H1 (cell line): ENCODE results near the gene LRPAP1. TPM values are rescaled to one million over a fixed set of nuclear protein-coding genes. Genes with fewer than 3 reads are reported as not detected.

Experiments
- CTCF ChIA-PET: fragments of 300-600 bp; sonication (Branson Sonifier 250); formaldehyde crosslinking; loops from one replicate; lab custom pipeline; 2021; ENCODE audit not compliant: partially characterized antibody; lab: Charles Lee
- POLR2A ChIA-PET: fragments of 300-600 bp; sonication (Branson Sonifier 250); formaldehyde crosslinking; loops from one replicate; lab custom pipeline; 2021; ENCODE audit warnings: inconsistent platforms; ENCODE audit not compliant: partially characterized antibody; lab: Charles Lee
- DNase-seq, 2 experiments: peaks; one replicate each; pipeline versions ENCODE4 v3.0.0 to v3.0.0-alpha.2; 2010 to 2022; ENCODE audit warnings: low spot score in 2 of 2, low read depth in 1 of 2, mixed read lengths in 1 of 2
- FAIRE-seq: peaks from 2 replicates; lab custom pipeline; 2011; peaks lifted over from hg19 to GRCh38; lab: Jason Lieb, UNC
- H2AFZ ChIP-seq: 2 replicates; pipeline ENCODE4 v1.8.1; 2012; ENCODE audit warnings: low read length, inconsistent platforms
- H2AK5ac ChIP-seq: 2 replicates; pipeline ENCODE4 v1.6.1; 2013; ENCODE audit warnings: low read depth, low read length
- H2BK120ac ChIP-seq: replicated peaks from 2 replicates; pipeline ENCODE3; 2013; ENCODE audit warnings: low read depth, low read length, inconsistent platforms
- H2BK12ac ChIP-seq: 2 replicates; pipeline ENCODE4 v1.6.1; 2013; ENCODE audit warnings: low read depth, low read length
- H2BK15ac ChIP-seq: 2 replicates; pipeline ENCODE4 v1.6.1; 2013; ENCODE audit warnings: low read length
- H2BK20ac ChIP-seq: 2 replicates; pipeline ENCODE4 v1.6.1; 2013; ENCODE audit warnings: low read length
- H2BK5ac ChIP-seq: 2 replicates; pipeline ENCODE4 v1.6.1; 2013; ENCODE audit warnings: low read depth, low read length
- H3K14ac ChIP-seq: 2 replicates; pipeline ENCODE4 v1.6.1; 2013; ENCODE audit warnings: inconsistent platforms; ENCODE audit not compliant: insufficient read length
- H3K18ac ChIP-seq: 2 replicates; pipeline ENCODE4 v1.6.1; 2013; ENCODE audit warnings: low read length; ENCODE audit errors: extremely low read depth
- H3K23ac ChIP-seq: 2 replicates; pipeline ENCODE4 v1.6.1; 2013; ENCODE audit warnings: inconsistent platforms; ENCODE audit not compliant: insufficient read length
- H3K23me2 ChIP-seq: 2 replicates; pipeline ENCODE4 v1.6.1; 2013; ENCODE audit warnings: low read depth, low read length
- H3K27ac ChIP-seq: 2 replicates; pipeline ENCODE4 v1.6.1; 2011; ENCODE audit warnings: low read depth, low read length, inconsistent platforms
- H3K27me3 ChIP-seq, 4 experiments: replicated peaks in 1 of 4; 1 replicate in 1 of 4; 2 replicates in 3 of 4; pipeline versions ENCODE4 v1.6.1 to v1.8.1; 2011 to 2013; ENCODE audit warnings: low read length in 3 of 4, mild to moderate bottlenecking in 3 of 4, inconsistent platforms in 2 of 4, mixed read lengths in 2 of 4, moderate library complexity in 1 of 4; ENCODE audit not compliant: control insufficient read depth in 3 of 4, insufficient read depth in 3 of 4; ENCODE audit errors: extremely low read depth in 1 of 4
- H3K36me3 ChIP-seq, 4 experiments: 2 replicates each; pipeline versions ENCODE4 v1.6.1 to v1.8.1; 2011 to 2013; ENCODE audit warnings: mild to moderate bottlenecking in 4 of 4, low read length in 3 of 4, moderate library complexity in 2 of 4, control low read depth in 1 of 4, inconsistent platforms in 1 of 4; ENCODE audit not compliant: insufficient read depth in 4 of 4, control insufficient read depth in 2 of 4
- H3K4ac ChIP-seq: replicated peaks from 2 replicates; pipeline ENCODE3; 2013; ENCODE audit warnings: low read length, low read depth, mixed read lengths, inconsistent platforms; ENCODE audit not compliant: insufficient read length
- H3K4me1 ChIP-seq, 4 experiments: replicated peaks in 1 of 4; 1 replicate in 1 of 4; 2 replicates in 3 of 4; pipeline versions ENCODE4 v1.6.1 to v1.8.1; 2011 to 2013; ENCODE audit warnings: low read length in 3 of 4, inconsistent platforms in 2 of 4, mixed read lengths in 1 of 4; ENCODE audit not compliant: insufficient read depth in 4 of 4, control insufficient read depth in 3 of 4
- H3K4me2 ChIP-seq, 2 experiments: 2 replicates each; pipeline versions ENCODE4 v1.6.1 to v1.8.1; 2011 to 2013; ENCODE audit warnings: low read depth in 2 of 2, low read length in 2 of 2, control low read depth in 1 of 2, inconsistent platforms in 1 of 2, mild to moderate bottlenecking in 1 of 2; ENCODE audit not compliant: insufficient read depth in 1 of 2
- H3K4me3 ChIP-seq, 4 experiments: fragments of 200-600, 300-600 bp in 1 of 4; sonication (generic), shearing (Covaris generic), sonication (Bioruptor Twin) in 1 of 4; 2 replicates each; pipeline versions ENCODE4 v1.5.1 to v1.8.1; 2011 to 2016; ENCODE audit warnings: low read length in 4 of 4, low read depth in 3 of 4, control low read depth in 2 of 4, inconsistent platforms in 2 of 4, mild to moderate bottlenecking in 2 of 4, mixed read lengths in 1 of 4, moderate library complexity in 1 of 4; ENCODE audit not compliant: insufficient read depth in 2 of 4; ENCODE audit errors: extremely low read depth in 1 of 4
- H3K56ac ChIP-seq: replicated peaks from 2 replicates; pipeline ENCODE3; 2013; ENCODE audit warnings: low read depth, mild to moderate bottlenecking, mixed read lengths, low read length, inconsistent platforms; ENCODE audit not compliant: insufficient read length
- H3K79me1 ChIP-seq: 2 replicates; pipeline ENCODE4 v1.6.1; 2013; ENCODE audit warnings: low read depth, low read length, control low read depth
- H3K79me2 ChIP-seq, 2 experiments: 2 replicates each; pipeline versions ENCODE4 v1.6.1 to v1.8.1; 2012 to 2013; ENCODE audit warnings: low read length in 2 of 2, mild to moderate bottlenecking in 2 of 2, inconsistent platforms in 1 of 2; ENCODE audit not compliant: insufficient read depth in 2 of 2, control insufficient read depth in 1 of 2
- H3K9ac ChIP-seq, 4 experiments: replicated peaks in 1 of 4; 1 replicate in 1 of 4; 2 replicates in 3 of 4; pipeline versions ENCODE4 v1.6.1 to v1.8.1; 2011 to 2013; ENCODE audit warnings: low read depth in 3 of 4, low read length in 3 of 4, control low read depth in 2 of 4, mild to moderate bottlenecking in 2 of 4, moderate library complexity in 2 of 4, inconsistent platforms in 1 of 4; ENCODE audit errors: extremely low read depth in 1 of 4
- H3K9me3 ChIP-seq, 2 experiments: 2 replicates each; pipeline versions ENCODE4 v1.6.1 to v1.8.1; 2012 to 2013; ENCODE audit warnings: mild to moderate bottlenecking in 2 of 2, moderate library complexity in 2 of 2, control low read depth in 1 of 2, inconsistent platforms in 1 of 2, low read depth in 1 of 2, low read length in 1 of 2, mixed read lengths in 1 of 2; ENCODE audit not compliant: insufficient read depth in 2 of 2
- H4K20me1 ChIP-seq, 2 experiments: replicated peaks in 1 of 2; 2 replicates each; pipeline versions ENCODE3 to v1.8.1; 2011 to 2013; ENCODE audit warnings: inconsistent platforms in 2 of 2, low read length in 2 of 2, mild to moderate bottlenecking in 1 of 2; ENCODE audit not compliant: insufficient read depth in 2 of 2, control insufficient read depth in 1 of 2
- H4K5ac ChIP-seq: 2 replicates; pipeline ENCODE4 v1.6.1; 2013; ENCODE audit warnings: low read length, low read depth, mixed read lengths, inconsistent platforms; ENCODE audit not compliant: insufficient read length
- H4K8ac ChIP-seq: 2 replicates; pipeline ENCODE4 v1.8.0; 2013; ENCODE audit warnings: mild to moderate bottlenecking, moderate library complexity, low read length, inconsistent platforms; ENCODE audit not compliant: insufficient read depth; ENCODE audit errors: extremely low read depth
- H4K91ac ChIP-seq: replicated peaks from 2 replicates; pipeline ENCODE3; 2013; ENCODE audit warnings: low read length, mixed read lengths, inconsistent platforms; ENCODE audit not compliant: insufficient read length
- BRCA1 ChIP-seq: IDR thresholded peaks from 2 replicates; pipeline ENCODE4 v1.6.1; 2012; ENCODE audit warnings: low read depth, low read length, improper control_type of control experiment
- EGR1 ChIP-seq: IDR thresholded peaks from 2 replicates; pipeline ENCODE4 v1.6.1; 2011; ENCODE audit warnings: low read depth, low read length, borderline replicate concordance
- POLR2A ChIP-seq, 2 experiments: IDR thresholded peaks; 1 replicate in 1 of 2; 2 replicates in 1 of 2; pipeline ENCODE4 v1.6.1; 2011; ENCODE audit warnings: low read depth in 2 of 2, low read length in 2 of 2, mild to moderate bottlenecking in 2 of 2; ENCODE audit errors: control extremely low read depth in 1 of 2
- RAD21 ChIP-seq, 2 experiments: IDR thresholded peaks in 1 of 2; conservative IDR thresholded peaks in 1 of 2; 2 replicates each; pipeline ENCODE4 v1.6.1; 2011; ENCODE audit warnings: low read depth in 2 of 2, low read length in 2 of 2, improper control_type of control experiment in 1 of 2, inconsistent platforms in 1 of 2, mild to moderate bottlenecking in 1 of 2, moderate library complexity in 1 of 2
- SIRT6 ChIP-seq: IDR thresholded peaks from one replicate; pipeline ENCODE4 v1.7.1; 2012; ENCODE audit warnings: low read length, inconsistent platforms
- TEAD4 ChIP-seq: IDR thresholded peaks from 2 replicates; pipeline ENCODE4 v1.6.1; 2012; ENCODE audit warnings: low read depth, low read length, inconsistent platforms, mixed read lengths
- YY1 ChIP-seq: IDR thresholded peaks from 2 replicates; pipeline ENCODE4 v1.6.1; 2011; ENCODE audit warnings: low read depth, mild to moderate bottlenecking, low read length
- WGBS, 2 experiments: shearing (Covaris generic) in 1 of 2; methylation state at CpG; one replicate each; pipeline versions ENCODE4 v1.1.6 to v1.1.7; 2013 to 2015; ENCODE audit warnings: low lambda C conversion rate in 2 of 2, mixed read lengths in 2 of 2, inconsistent platforms in 1 of 2, low coverage in 1 of 2, missing lambda C conversion rate in 1 of 2; ENCODE audit not compliant: insufficient replicate concordance in 2 of 2, insufficient coverage in 1 of 2, insufficient read length in 1 of 2; ENCODE audit errors: extremely low coverage in 1 of 2, missing lambda C conversion rate in 1 of 2; 5-methylcytosine and 5-hydroxymethylcytosine counted together
- polyA plus RNA-seq, 7 experiments: library from polyadenylated mRNA; depleted of rRNA in 3 of 7; stranded (reverse) in 5 of 7; unstranded in 2 of 7; fragments of >200 nt in 5 of 7; fragments of 200-250 nt in 2 of 7; gene quantifications; 1 replicate in 5 of 7; 2 replicates in 1 of 7; 4 replicates in 1 of 7; pipeline versions ENCODE4 v1.2.1 to v1.2.3, GENCODE V29; 2011 to 2013; ENCODE audit warnings: missing spikeins in 2 of 7, mixed read lengths in 2 of 7
- total RNA-seq: library from RNA; stranded (reverse); fragmentation: NEBNext Ultra II Directional; extraction: Animal tissue kit (Norgen Biotek cat#: 25700); gene quantifications from 2 replicates; pipeline ENCODE4 v1.2.1, GENCODE V29; 2021
- TF ChIP-seq, protein P1 (sequence below): IDR thresholded peaks from 2 replicates; pipeline ENCODE4 v1.6.1; 2012; ENCODE audit warnings: inconsistent platforms
- TF ChIP-seq, protein P2 (sequence below): IDR thresholded peaks from 2 replicates; pipeline ENCODE4 v1.6.1; 2012; ENCODE audit warnings: low read length, inconsistent platforms

Gene LRPAP1
- total and polyA plus RNA-seq, 2 of the 8 experiments (the other 6 are each of a cell fraction or from before 2014, with no cell fraction given), result 31.1 to 101 TPM

DNA sequence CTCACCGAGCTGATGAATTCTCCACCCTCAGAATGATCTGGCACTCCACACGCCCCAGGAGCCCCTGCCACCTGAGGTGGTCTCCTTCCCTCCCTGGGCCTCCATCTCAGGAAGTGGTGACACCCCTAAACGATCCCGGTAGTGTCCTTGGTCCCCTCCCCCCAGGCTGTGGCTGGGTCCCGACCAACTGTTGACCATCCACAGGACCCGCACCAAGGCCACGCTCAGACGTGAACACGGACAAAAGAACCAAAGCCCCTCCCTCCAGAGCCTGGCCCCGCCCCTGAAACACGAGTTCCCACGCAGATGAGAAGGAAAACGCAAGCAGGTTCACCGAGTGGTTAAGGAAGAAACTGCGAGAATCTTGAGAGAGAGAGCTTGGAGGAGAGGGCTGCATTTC, 16.6 kb downstream of the LRPAP1 start:
- peak overlapping the region; percentile 77; the same call in 1 of the 2 replicates for H4K8ac ChIP-seq
- no peak for FAIRE-seq
- H2BK20ac ChIP-seq, result no peak overlapping the region
- H3K9me3 ChIP-seq, result no peaks in the 10 kb centered on the region
- no peak for DNase-seq
- H3K14ac ChIP-seq, result no peak overlapping the region
- no peaks in the 10 kb centered on the region for H3K23me2 ChIP-seq
- H3K27ac ChIP-seq, result no peak overlapping the region
- peaks cover 8 to 35% of the 10 kb centered on the region in 2 experiments for H4K20me1 ChIP-seq
- no peak overlapping the region for H2BK120ac ChIP-seq
- no peak overlapping the region for H2AFZ ChIP-seq
- H2AK5ac ChIP-seq, result no peak overlapping the region
- no peak overlapping the region for H4K91ac ChIP-seq
- H3K4me2 ChIP-seq, result no peak overlapping the region
- ChIA-PET CTCF (interaction anchor here (0.7 to 5.8 kb wide), 24 partner anchors 11 to 366 kb away, joined by 3 to 72 read pairs (median 4); no protein-coding TSS in a partner anchor), POLR2A (interaction anchor here (1.1 to 4.2 kb wide), 3 partner anchors 11 to 34 kb away, joined by 4 to 15 read pairs (median 4); no protein-coding TSS in a partner anchor)
- H2BK15ac ChIP-seq, result no peak overlapping the region
- H3K79me1 ChIP-seq, result peaks cover 4% of the 10 kb centered on the region; the same call in 1 of the 2 replicates
- no peak overlapping the region for H3K4me3 ChIP-seq
- no peaks in the 10 kb centered on the region for H3K79me2 ChIP-seq
- 84% methylated on average over 13 of the region's 15 CpGs; no CpG with 5 or more reads in 1 of the 2 experiments for WGBS, 2 experiments
- H3K4ac ChIP-seq, result no peak overlapping the region
- no peak overlapping the region for H3K9ac ChIP-seq
- 0 out of 7 replicates have a peak, but pooled peaks cover 0 to 2% (median under 1%) of the 10 kb centered on the region in 4 experiments for H3K4me1 ChIP-seq
- H3K23ac ChIP-seq, result no peak overlapping the region
- no peak overlapping the region for H4K5ac ChIP-seq
- H3K56ac ChIP-seq, result no peak overlapping the region
- H3K36me3 ChIP-seq, result peaks cover 16 to 76% (median 50%) of the 10 kb centered on the region in 4 experiments; a peak in 7 of 8 replicates
- H2BK5ac ChIP-seq, result no peak overlapping the region
- H3K27me3 ChIP-seq, result no peaks in the 10 kb centered on the region
- no peak overlapping the region for H2BK12ac ChIP-seq
- H3K18ac ChIP-seq, result no peak overlapping the region
- TF ChIP-seq POLR2A (IDR thresholded peaks at IDR 0.05; ENCODE audit: control extremely low read depth in 1 of 2, low read depth in 2 of 2, low read length in 2 of 2) (no peak), TEAD4 (no peak), YY1 (no peak), RAD21 (IDR thresholded peaks at IDR 0.05 in 1 of 2, conservative IDR thresholded peaks at IDR 0.05 in 1 of 2; ENCODE audit: low read depth in 2 of 2, low read length in 2 of 2) (no peak), EGR1 (no peak), BRCA1 (no peak), SIRT6 (no peak)
- TF ChIP-seq, protein P1, sequence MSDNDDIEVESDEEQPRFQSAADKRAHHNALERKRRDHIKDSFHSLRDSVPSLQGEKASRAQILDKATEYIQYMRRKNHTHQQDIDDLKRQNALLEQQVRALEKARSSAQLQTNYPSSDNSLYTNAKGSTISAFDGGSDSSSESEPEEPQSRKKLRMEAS, result no peak
- TF ChIP-seq, protein P2, sequence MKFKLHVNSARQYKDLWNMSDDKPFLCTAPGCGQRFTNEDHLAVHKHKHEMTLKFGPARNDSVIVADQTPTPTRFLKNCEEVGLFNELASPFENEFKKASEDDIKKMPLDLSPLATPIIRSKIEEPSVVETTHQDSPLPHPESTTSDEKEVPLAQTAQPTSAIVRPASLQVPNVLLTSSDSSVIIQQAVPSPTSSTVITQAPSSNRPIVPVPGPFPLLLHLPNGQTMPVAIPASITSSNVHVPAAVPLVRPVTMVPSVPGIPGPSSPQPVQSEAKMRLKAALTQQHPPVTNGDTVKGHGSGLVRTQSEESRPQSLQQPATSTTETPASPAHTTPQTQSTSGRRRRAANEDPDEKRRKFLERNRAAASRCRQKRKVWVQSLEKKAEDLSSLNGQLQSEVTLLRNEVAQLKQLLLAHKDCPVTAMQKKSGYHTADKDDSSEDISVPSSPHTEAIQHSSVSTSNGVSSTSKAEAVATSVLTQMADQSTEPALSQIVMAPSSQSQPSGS, result no peak
